K562 (cell line): Measurements from ENCODE around the gene POLR3H. TPM values are rescaled to one million over a fixed set of nuclear protein-coding genes. Genes with fewer than 3 reads are reported as not detected.

ENCODE experiments used
- ATAC-seq: fragments of 200-7000 bp; cut with Tn5 transposase; 3 replicates; pipeline ENCODE4 v1.9.1; 2020; ENCODE audit warnings: moderate library complexity
- BruUV-seq: library from RNA; stranded (reverse); fragments of 400-500 nt; replicated peaks from 2 replicates; lab custom pipeline; 2021; lab: Mats Ljungman, UMichigan
- CTCF ChIA-PET: fragments of 300-600 bp; formaldehyde crosslinking; extraction: SDS; loops from one replicate; lab custom pipeline; 2021; ENCODE audit warnings: low intra/inter-chr PET ratio; lab: Yijun Ruan, JAX
- POLR2A ChIA-PET: fragments of 300-600, 350-650 bp; sonication (Branson Sonifier 250); formaldehyde crosslinking; extraction: SDS; loops from one replicate; lab custom pipeline; 2021; ENCODE audit warnings: antibody characterized with exemption, inconsistent platforms; lab: Yijun Ruan, JAX
- DNase-seq, 4 experiments: peaks; one replicate each; pipeline versions ENCODE4 v3.0.0 to v3.0.0-alpha.2; 2011 to 2018; ENCODE audit warnings: low spot score in 3 of 4, mixed read lengths in 3 of 4; ENCODE audit errors: extremely low read depth in 1 of 4
- FAIRE-seq: peaks from 2 replicates; lab custom pipeline; 2011; peaks lifted over from hg19 to GRCh38; lab: Jason Lieb, UNC
- H2AFZ ChIP-seq: 2 replicates; pipeline ENCODE4 v1.6.0; 2011; ENCODE audit warnings: low read depth, low read length, control low read depth, inconsistent platforms
- H3K27ac ChIP-seq: fragments of 200-600 bp; 3 replicates; pipeline ENCODE4 v1.8.0; 2011; ENCODE audit warnings: low read depth, mild to moderate bottlenecking, control low read depth, inconsistent platforms, low read length, moderate library complexity, mixed read lengths; ENCODE audit errors: extremely low read depth
- H3K27me3 ChIP-seq, 2 experiments: fragments of 300-600 bp in 1 of 2; 2 replicates in 1 of 2; 3 replicates in 1 of 2; pipeline versions ENCODE4 v1.6.0 to v1.8.0; 2011; ENCODE audit warnings: inconsistent platforms in 2 of 2, low read length in 2 of 2, mild to moderate bottlenecking in 1 of 2, mixed read lengths in 1 of 2, moderate library complexity in 1 of 2; ENCODE audit not compliant: control insufficient read depth in 2 of 2, insufficient read depth in 2 of 2
- H3K36me3 ChIP-seq: fragments of 300-600 bp; 3 replicates; pipeline ENCODE4 v1.8.0; 2011; ENCODE audit warnings: mild to moderate bottlenecking, low read length, inconsistent platforms; ENCODE audit not compliant: control insufficient read depth, insufficient read depth
- H3K4me1 ChIP-seq, 2 experiments: fragments of 200-600 bp in 1 of 2; replicated peaks in 1 of 2; 2 replicates in 1 of 2; 3 replicates in 1 of 2; pipeline versions ENCODE4 v1.5.1 to v1.8.0; 2011; ENCODE audit warnings: inconsistent platforms in 2 of 2, low read length in 2 of 2, mild to moderate bottlenecking in 1 of 2, mixed read lengths in 1 of 2, moderate library complexity in 1 of 2; ENCODE audit not compliant: control insufficient read depth in 2 of 2, insufficient read depth in 2 of 2
- H3K4me2 ChIP-seq: 2 replicates; pipeline ENCODE4 v1.6.1; 2011; ENCODE audit warnings: low read length, control low read depth, inconsistent platforms, mixed read lengths; ENCODE audit not compliant: insufficient read depth
- H3K4me3 ChIP-seq: fragments of 200-600 bp; sonication (generic), shearing (Covaris generic); 2 replicates; pipeline ENCODE4 v1.5.1; 2016; ENCODE audit warnings: control low read depth, inconsistent platforms
- H3K79me2 ChIP-seq: fragments of 200-600 bp; 3 replicates; pipeline ENCODE4 v1.8.0; 2011; ENCODE audit warnings: low read length, inconsistent platforms; ENCODE audit not compliant: control insufficient read depth, insufficient read depth
- H3K9ac ChIP-seq, 2 experiments: 2 replicates each; pipeline versions ENCODE4 v1.6.0 to v1.6.1; 2011; ENCODE audit warnings: low read depth in 2 of 2, low read length in 2 of 2, control low read depth in 1 of 2, inconsistent platforms in 1 of 2, mild to moderate bottlenecking in 1 of 2, mixed read lengths in 1 of 2; ENCODE audit not compliant: insufficient read depth in 1 of 2
- H3K9me1 ChIP-seq: one replicate; pipeline ENCODE4 v1.6.0; 2011; ENCODE audit warnings: inconsistent platforms, mild to moderate bottlenecking, low read length, moderate library complexity; ENCODE audit not compliant: control insufficient read depth, insufficient read depth
- H3K9me3 ChIP-seq: replicated peaks from 2 replicates; pipeline ENCODE4 v1.5.1; 2011; ENCODE audit warnings: low read depth, low read length, inconsistent platforms; ENCODE audit not compliant: control insufficient read depth, insufficient read depth
- H4K20me1 ChIP-seq: replicated peaks from 2 replicates; pipeline ENCODE4 v1.6.1; 2011; ENCODE audit warnings: low read length, inconsistent platforms, mixed read lengths; ENCODE audit not compliant: control insufficient read depth, insufficient read depth
- MTA3 ChIP-seq: fragments of 450-650 bp; formaldehyde crosslinking; IDR thresholded peaks from 2 replicates; pipeline ENCODE4 v1.6.1; 2017; ENCODE audit warnings: mild to moderate bottlenecking, borderline replicate concordance
- POLR2A ChIP-seq: fragments of 450-650 bp; conservative IDR thresholded peaks from 2 replicates; pipeline ENCODE4 v1.6.1; 2016
- POLR2B ChIP-seq: fragments of 450-650 bp; IDR thresholded peaks from 2 replicates; pipeline ENCODE4 v1.6.1; 2018; ENCODE audit warnings: low read depth; ENCODE audit not compliant: partially characterized antibody
- POLR2G ChIP-seq: fragments of 200-400 bp; formaldehyde crosslinking; IDR thresholded peaks from 2 replicates; pipeline ENCODE4 v1.6.1; 2017; ENCODE audit warnings: low read depth, mild to moderate bottlenecking, antibody characterized with exemption, low read length, moderate library complexity
- PURB ChIP-seq: sonication (generic); formaldehyde crosslinking; IDR thresholded peaks from 2 replicates; pipeline ENCODE4 v1.9.0; 2021; ENCODE audit warnings: low read depth, mild to moderate bottlenecking, missing genetic modification reagents
- SFPQ ChIP-seq: fragments of 200-400 bp; formaldehyde crosslinking; IDR thresholded peaks from 2 replicates; pipeline ENCODE4 v1.6.1; 2017; ENCODE audit warnings: mild to moderate bottlenecking, low read depth, low read length, moderate library complexity
- SIRT6 ChIP-seq: IDR thresholded peaks from one replicate; pipeline ENCODE4 v1.6.1; 2012; ENCODE audit warnings: low read depth, mild to moderate bottlenecking, control low read depth, inconsistent platforms, low read length, moderate library complexity
- ZFX ChIP-seq: sonication (generic); formaldehyde crosslinking; IDR thresholded peaks from 2 replicates; pipeline ENCODE4 v1.8.0; 2022; ENCODE audit warnings: mild to moderate bottlenecking, missing genetic modification reagents, moderate library complexity
- WGBS: fragments of 100-300 bp; shearing (Covaris generic); methylation state at CpG from one replicate; pipeline ENCODE4 v1.1.6; 2016; ENCODE audit warnings: low coverage, mixed read lengths; ENCODE audit not compliant: insufficient coverage; ENCODE audit errors: missing lambda C conversion rate; 5-methylcytosine and 5-hydroxymethylcytosine counted together
- in situ Hi-C: fragments of 300-500 bp; cut with MboI; formaldehyde crosslinking; loops from 4 replicates; pipeline ENCODE4 v1.15.0; 2018; ENCODE audit warnings: inconsistent platforms, mixed read lengths
- intact Hi-C: fragments of 100-400 bp; cut with micrococcal nuclease; formaldehyde crosslinking; loops from 2 replicates; pipeline ENCODE4 v1.14.2; 2022
- polyA plus RNA-seq, 8 experiments: library from polyadenylated mRNA; depleted of rRNA in 4 of 8; stranded (reverse) in 5 of 8; unstranded in 3 of 8; fragments of >200 nt; fragmentation: Nextera tagmentation in 2 of 8; fragmentation: Illumina TruSeq in 1 of 8; extraction: Ambion mirVana in 2 of 8; extraction: Trizol in 1 of 8; gene quantifications; 2 replicates each; pipeline versions ENCODE4 v1.2.1 to v1.2.3, GENCODE V29; 2011 to 2014; ENCODE audit warnings: inconsistent platforms in 1 of 8, missing spikeins in 1 of 8
- total RNA-seq, 7 experiments: library from RNA; depleted of rRNA in 6 of 7; stranded (reverse); fragments of >200 nt in 6 of 7; fragmentation: Illumina TruSeq in 2 of 7; extraction: Trizol in 2 of 7; gene quantifications; 2 replicates each; pipeline versions ENCODE4 v1.2.1 to v1.2.3, GENCODE V29; 2011 to 2021; ENCODE audit warnings: low replicate concordance in 1 of 7

Gene POLR3H
- total and polyA plus RNA-seq, 9 of the 15 experiments (the other 6 are each of a cell fraction or from before 2014, with no cell fraction given), result 5.3 to 48.4 (median 22.2) TPM

- no peaks in the 10 kb centered on the region for H3K9me3 ChIP-seq
- FAIRE-seq (no peak), ATAC-seq (peak; percentile 25), DNase-seq (peak in 1 of 4 experiments; percentile 32)
- no peak overlapping the region for H2AFZ ChIP-seq
- no TSS peak for BruUV-seq
- H3K79me2 ChIP-seq, result peaks cover 5% of the 10 kb centered on the region; the same call in 1 of the 3 replicates
- in situ Hi-C loops, result loop anchor here (5.0 kb wide), 1 partner anchor 124 kb away; no protein-coding TSS in a partner anchor
- WGBS, result 62% methylated on average over 9 of the region's 12 CpGs
- H3K4me3 ChIP-seq, result no peak overlapping the region
- ChIA-PET CTCF (interaction anchor here (1.8 kb wide), 1 partner anchor 123 kb away, joined by 11 read pairs; no protein-coding TSS in a partner anchor), POLR2A (interaction anchor here (1.4 to 1.6 kb wide), 2 partner anchors 119 to 124 kb away, joined by 4 to 7 read pairs; no protein-coding TSS in a partner anchor)
- TF ChIP-seq ZFX (CRISPR knock-in tag) (0 out of 2 replicates have a peak, but pooled peaks have one; percentile 24), POLR2G (peak; percentile 24; the same call in 1 of the 2 replicates), POLR2B (peak; percentile 24), POLR2A (peak; percentile 42), PURB (CRISPR knock-in tag) (no peak), SIRT6 (peak; percentile 39), MTA3 (0 out of 2 replicates have a peak, but pooled peaks have one; percentile 27), SFPQ (no peak)
- H3K4me1 ChIP-seq, result peaks cover 24 to 66% of the 10 kb centered on the region in 2 experiments
- intact Hi-C loops, result loop anchor here (2.0 kb wide), 1 partner anchor 122 kb away; no protein-coding TSS in a partner anchor
- peaks cover 91% of the 10 kb centered on the region for H3K36me3 ChIP-seq
- no peaks in the 10 kb centered on the region; the same call in 1 of the 2 replicates for H4K20me1 ChIP-seq
- H3K9ac ChIP-seq, result peak overlapping the region in 1 of 2 experiments; percentile 78; a peak in 2 of 4 replicates
- H3K9me1 ChIP-seq, result no peaks in the 10 kb centered on the region
- H3K27me3 ChIP-seq, result no peaks in the 10 kb centered on the region
- H3K4me2 ChIP-seq, result no peak overlapping the region
- H3K27ac ChIP-seq, result peak overlapping the region; percentile 39; the same call in 2 of the 3 replicates
These were observed 17.9 kb downstream of the POLR3H start for GRCh38 chr22:41526226-41526829.
